ENCODE measurements around the gene KATNB1.

- TF ChIP-seq CTCF (IDR thresholded peaks at IDR 0.05): no peak
- TF ChIP-seq TEAD4 (CRISPR knock-in tag; IDR thresholded peaks at IDR 0.05): no peak
- no peak for TF ChIP-seq ATF3 (CRISPR knock-in tag; conservative IDR thresholded peaks at IDR 0.05)
- no peak for TF ChIP-seq ESRRA (CRISPR knock-in tag; IDR thresholded peaks at IDR 0.05; ENCODE audit: borderline replicate concordance)
- TF ChIP-seq MAX (CRISPR knock-in tag; IDR thresholded peaks at IDR 0.05): no peak
- no peak for TF ChIP-seq STAT6 (CRISPR knock-in tag; conservative IDR thresholded peaks at IDR 0.05; ENCODE audit: low read depth)
- TF ChIP-seq ZNF281 (CRISPR knock-in tag; IDR thresholded peaks at IDR 0.05): no peak
- no peak for TF ChIP-seq EMX1 (CRISPR knock-in tag; IDR thresholded peaks at IDR 0.05)
Observed at GRCh38 chr16:57686577-57686976, 49.0 kb upstream of the KATNB1 start.
